Duodenal mucosa (tissue), 2 donors: ENCODE measurements around the gene HOXC4.
"Not testable (repeated sequence)": the region's sequence is repeated elsewhere in the genome, so short reads cannot be mapped to it uniquely, and the experiment has no call there.

ENCODE experiments used
- H3K27ac ChIP-seq: one replicate; pipeline ENCODE4 v1.7.0; 2013; ENCODE audit warnings: low read depth, low read length
- H3K27me3 ChIP-seq, 2 donors: one replicate each; pipeline ENCODE4 v1.7.0; 2013; ENCODE audit warnings: low read length in 2 of 2, control low read depth in 1 of 2; ENCODE audit not compliant: insufficient read depth in 2 of 2, control insufficient read depth in 1 of 2
- H3K36me3 ChIP-seq, 2 donors: one replicate each; pipeline ENCODE4 v1.7.0; 2013; ENCODE audit warnings: low read length in 2 of 2, control low read depth in 1 of 2; ENCODE audit not compliant: insufficient read depth in 2 of 2, control insufficient read depth in 1 of 2
- H3K4me1 ChIP-seq, 2 donors: one replicate each; pipeline ENCODE4 v1.7.0; 2013; ENCODE audit warnings: low read length in 2 of 2, control low read depth in 1 of 2; ENCODE audit not compliant: insufficient read depth in 2 of 2, control insufficient read depth in 1 of 2
- H3K4me3 ChIP-seq, 2 donors: one replicate each; pipeline ENCODE4 v1.7.0; 2013; ENCODE audit warnings: low read length in 2 of 2, low read depth in 1 of 2
- H3K9ac ChIP-seq, 2 donors: one replicate each; pipeline ENCODE4 v1.7.0; 2013; ENCODE audit warnings: low read length in 2 of 2, low read depth in 1 of 2
- H3K9me3 ChIP-seq, 2 donors: one replicate each; pipeline ENCODE4 v1.7.0; 2013; ENCODE audit warnings: low read length in 2 of 2, control low read depth in 1 of 2; ENCODE audit not compliant: control insufficient read depth in 1 of 2

The HOXC4 gene

GRCh38 chr12:54077843-54078242 lies 24.2 kb downstream of the HOXC4 start:
- H3K4me3 ChIP-seq, H3K27me3 ChIP-seq, H3K9me3 ChIP-seq, H3K4me1 ChIP-seq, H3K36me3 ChIP-seq: not testable (repeated sequence)
- H3K9ac ChIP-seq: peak overlapping the region in 1 of 2 donors; percentile 25
- peak overlapping the region; percentile 32 for H3K27ac ChIP-seq

GRCh38 chr12:54079115-54079514 lies 25.5 kb downstream of the HOXC4 start:
- H3K4me1 ChIP-seq, H3K27me3 ChIP-seq, H3K9ac ChIP-seq, H3K9me3 ChIP-seq, H3K4me3 ChIP-seq, H3K36me3 ChIP-seq: not testable (repeated sequence)
- H3K27ac ChIP-seq: peak overlapping the region; percentile 20

GRCh38 chr12:54080008-54080924 lies 26.6 kb downstream of the HOXC4 start:
- peak overlapping the region; percentile 20 for H3K27ac ChIP-seq
- not testable (repeated sequence) for H3K36me3 ChIP-seq, H3K9me3 ChIP-seq, H3K27me3 ChIP-seq, H3K9ac ChIP-seq, H3K4me1 ChIP-seq, H3K4me3 ChIP-seq

- H3K27ac ChIP-seq, H3K4me1 ChIP-seq, H3K27me3 ChIP-seq, H3K36me3 ChIP-seq, H3K9me3 ChIP-seq: not testable (repeated sequence)
- H3K4me3 ChIP-seq: peak overlapping the region in 1 of 2 donors; percentile 53
- peak overlapping the region in 1 of 2 donors; percentile 47 for H3K9ac ChIP-seq
Measured at GRCh38 chr12:54081053-54081514, 27.4 kb downstream of the HOXC4 start.

GRCh38 chr12:54081581-54082396 lies 28.2 kb downstream of the HOXC4 start:
- peak overlapping the region; percentile 52 to 57 for H3K4me3 ChIP-seq
- H3K9ac ChIP-seq: peak overlapping the region in 1 of 2 donors; percentile 25
- H3K9me3 ChIP-seq, H3K4me1 ChIP-seq, H3K27me3 ChIP-seq, H3K36me3 ChIP-seq: not testable (repeated sequence)
- H3K27ac ChIP-seq: peak overlapping the region; percentile 3

GRCh38 chr12:54082397-54082892 lies 28.8 kb downstream of the HOXC4 start:
- Histone ChIP-seq H3K36me3 (no peaks in the 10 kb centered on the region), H3K9ac (no peak overlapping the region), H3K4me1 (no peaks in the 10 kb centered on the region), H3K27me3 (no peaks in the 10 kb centered on the region), H3K4me3 (peak overlapping the region; percentile 52 to 57), H3K9me3 (no peaks in the 10 kb centered on the region), H3K27ac (no peak overlapping the region)

- H3K4me1 ChIP-seq, H3K9me3 ChIP-seq, H3K4me3 ChIP-seq, H3K36me3 ChIP-seq, H3K9ac ChIP-seq, H3K27me3 ChIP-seq, H3K27ac ChIP-seq: not testable (repeated sequence)
Measured at GRCh38 chr12:54088011-54088410, 34.4 kb downstream of the HOXC4 start.

GRCh38 chr12:54089465-54089864 lies 35.8 kb downstream of the HOXC4 start:
- H3K4me3 ChIP-seq, H3K9ac ChIP-seq, H3K27me3 ChIP-seq, H3K4me1 ChIP-seq, H3K27ac ChIP-seq, H3K9me3 ChIP-seq, H3K36me3 ChIP-seq: not testable (repeated sequence)

- H3K27me3 ChIP-seq, H3K27ac ChIP-seq, H3K9me3 ChIP-seq, H3K9ac ChIP-seq, H3K4me1 ChIP-seq, H3K36me3 ChIP-seq: not testable (repeated sequence)
- peak overlapping the region in 1 of 2 donors; percentile 40 for H3K4me3 ChIP-seq
Measured at GRCh38 chr12:54090312-54090711, 36.7 kb downstream of the HOXC4 start.

- H3K4me1 ChIP-seq, H3K4me3 ChIP-seq, H3K9me3 ChIP-seq, H3K9ac ChIP-seq, H3K27ac ChIP-seq, H3K36me3 ChIP-seq, H3K27me3 ChIP-seq: not testable (repeated sequence)
Measured at GRCh38 chr12:54092943-54093342, 39.3 kb downstream of the HOXC4 start.
